ENCODE results near the gene KIF24.

GRCh38 chr9:34377404-34377746, 48.3 kb upstream of the KIF24 start:
- TF ChIP-seq CTCF (IDR thresholded peaks at IDR 0.05) (no peak), POLR2A (IDR thresholded peaks at IDR 0.05) (no peak)
